Endothelial cell of umbilical vein (primary cell): ENCODE measurements around the gene ALDH7A1. TPM values are rescaled to one million over a fixed set of nuclear protein-coding genes. Genes with fewer than 3 reads are reported as not detected.

Experiments
- BruUV-seq: library from RNA; stranded (reverse); fragments of 400-500 nt; replicated peaks from 2 replicates; lab custom pipeline; 2021; lab: Mats Ljungman, UMichigan
- CTCF ChIA-PET: fragments of 300-600, 350-600 bp; sonication (Branson Sonifier 250); formaldehyde crosslinking; loops from one replicate; lab custom pipeline; 2021; ENCODE audit warnings: antibody characterized with exemption, inconsistent platforms; lab: Charles Lee
- POLR2A ChIA-PET: fragments of 300-600, 350-600 bp; sonication (Branson Sonifier 250); formaldehyde crosslinking; loops from one replicate; lab custom pipeline; 2021; ENCODE audit warnings: antibody characterized with exemption, inconsistent platforms; lab: Charles Lee
- DNase-seq: peaks from one replicate; pipeline ENCODE4 v3.0.0-alpha.2; 2011; ENCODE audit warnings: low read depth, low spot score
- FAIRE-seq: peaks from 2 replicates; lab custom pipeline; 2011; peaks lifted over from hg19 to GRCh38; lab: Jason Lieb, UNC
- H2AFZ ChIP-seq: 2 replicates; pipeline ENCODE4 v1.6.0; 2012; ENCODE audit warnings: low read depth, low read length, control low read depth, inconsistent platforms
- H3K27ac ChIP-seq: 2 replicates; pipeline ENCODE4 v1.5.1; 2011; ENCODE audit warnings: low read depth, mild to moderate bottlenecking, control low read depth, low read length, moderate library complexity; ENCODE audit not compliant: insufficient read depth
- H3K27me3 ChIP-seq, 2 experiments: 2 replicates each; pipeline versions ENCODE4 v1.6.0 to v1.6.1; 2011; ENCODE audit warnings: low read length in 2 of 2, mixed read lengths in 1 of 2; ENCODE audit not compliant: control insufficient read depth in 2 of 2, insufficient read depth in 2 of 2
- H3K36me3 ChIP-seq, 2 experiments: 2 replicates in 1 of 2; 3 replicates in 1 of 2; pipeline ENCODE4 v1.5.1; 2011; ENCODE audit warnings: low read length in 2 of 2, mild to moderate bottlenecking in 1 of 2, moderate library complexity in 1 of 2; ENCODE audit not compliant: control insufficient read depth in 2 of 2, insufficient read depth in 2 of 2; ENCODE audit errors: extremely low read depth in 1 of 2
- H3K4me1 ChIP-seq: 3 replicates; pipeline ENCODE4 v1.5.1; 2011; ENCODE audit warnings: mild to moderate bottlenecking, low read length; ENCODE audit not compliant: control insufficient read depth, insufficient read depth; ENCODE audit errors: extremely low read depth
- H3K4me2 ChIP-seq: 2 replicates; pipeline ENCODE4 v1.6.1; 2011; ENCODE audit warnings: low read length, control low read depth, mixed read lengths; ENCODE audit not compliant: insufficient read depth
- H3K4me3 ChIP-seq, 3 experiments: fragments of 200-600 bp in 1 of 3; sonication (generic), shearing (Covaris generic) in 1 of 3; replicated peaks in 1 of 3; 2 replicates each; pipeline ENCODE4 v1.5.1; 2011 to 2016; ENCODE audit warnings: control low read depth in 3 of 3, low read length in 3 of 3, mild to moderate bottlenecking in 2 of 3, inconsistent platforms in 1 of 3, low read depth in 1 of 3, moderate library complexity in 1 of 3; ENCODE audit not compliant: insufficient read depth in 1 of 3
- H3K79me2 ChIP-seq: 2 replicates; pipeline ENCODE4 v1.6.0; 2012; ENCODE audit warnings: low read length, inconsistent platforms; ENCODE audit not compliant: control insufficient read depth, insufficient read depth
- H3K9ac ChIP-seq: replicated peaks from 2 replicates; pipeline ENCODE3; 2011; ENCODE audit warnings: low read length, control low read depth; ENCODE audit not compliant: insufficient read depth; ENCODE audit errors: extremely low read depth
- H3K9me1 ChIP-seq: replicated peaks from 3 replicates; pipeline ENCODE4 v1.6.0; 2011; ENCODE audit warnings: mild to moderate bottlenecking, low read length; ENCODE audit not compliant: control insufficient read depth, insufficient read depth; ENCODE audit errors: extremely low read depth
- H3K9me3 ChIP-seq: replicated peaks from 2 replicates; pipeline ENCODE4 v1.5.1; 2012; ENCODE audit warnings: low read length, inconsistent platforms; ENCODE audit not compliant: control insufficient read depth, insufficient read depth
- H4K20me1 ChIP-seq: replicated peaks from 2 replicates; pipeline ENCODE3; 2011; ENCODE audit warnings: mild to moderate bottlenecking, low read length; ENCODE audit not compliant: control insufficient read depth, insufficient read depth; ENCODE audit errors: extremely low read depth
- EZH2 ChIP-seq: IDR thresholded peaks from 2 replicates; pipeline ENCODE4 v1.6.1; 2012; ENCODE audit warnings: borderline replicate concordance, low read depth, mild to moderate bottlenecking, moderate library complexity, low read length, inconsistent platforms; ENCODE audit not compliant: severe bottlenecking
- FOS ChIP-seq: IDR thresholded peaks from 2 replicates; pipeline ENCODE4 v1.6.1; 2011; ENCODE audit warnings: mild to moderate bottlenecking, low read length, moderate library complexity, borderline replicate concordance; ENCODE audit not compliant: insufficient read depth
- GATA2 ChIP-seq: IDR thresholded peaks from 2 replicates; pipeline ENCODE4 v1.7.0; 2011; ENCODE audit warnings: low read depth, mild to moderate bottlenecking, moderate library complexity, mixed read lengths, low read length; ENCODE audit not compliant: insufficient read length, insufficient read depth
- JUN ChIP-seq: IDR thresholded peaks from 2 replicates; pipeline ENCODE4 v1.6.1; 2011; ENCODE audit warnings: borderline replicate concordance, low read depth; ENCODE audit not compliant: insufficient read length, insufficient read depth
- MYC ChIP-seq: IDR thresholded peaks from one replicate; pipeline ENCODE4 v1.6.1; 2011; ENCODE audit warnings: mild to moderate bottlenecking, low read depth, low read length
- POLR2A ChIP-seq: IDR thresholded peaks from 2 replicates; pipeline ENCODE4 v1.6.1; 2012; ENCODE audit warnings: low read depth, mild to moderate bottlenecking, control low read depth, low read length
- POLR2AphosphoS5 ChIP-seq: IDR thresholded peaks from 2 replicates; pipeline ENCODE4 v1.6.1; 2012; ENCODE audit warnings: low read depth, mild to moderate bottlenecking, control low read depth, low read length, moderate library complexity; ENCODE audit not compliant: insufficient read depth
- dilution Hi-C: fragments of 300-500 bp; cut with MboI; formaldehyde crosslinking; loops from one replicate; pipeline ENCODE4 v1.15.0; 2019; ENCODE audit warnings: low sequenced_read_pairs; ENCODE audit not compliant: extremely low pct_ligation_motif_present
- intact Hi-C: fragments of 100-400 bp; cut with micrococcal nuclease; formaldehyde crosslinking; loops from one replicate; pipeline ENCODE4 v1.10.0; 2022
- polyA plus RNA-seq, 4 experiments: library from polyadenylated mRNA; depleted of rRNA in 3 of 4; stranded (reverse) in 3 of 4; unstranded in 1 of 4; fragments of >200 nt; gene quantifications; 2 replicates each; pipeline versions ENCODE4 v1.2.1 to v1.2.3, GENCODE V29; 2011 to 2012; ENCODE audit warnings: missing spikeins in 1 of 4
- total RNA-seq: library from RNA; stranded (reverse); gene quantifications from 2 replicates; pipeline ENCODE4 v1.2.3, GENCODE V29; 2021
- TF ChIP-seq, protein P1 (sequence below): IDR thresholded peaks from 2 replicates; pipeline ENCODE4 v1.6.1; 2011; ENCODE audit not compliant: insufficient read depth, insufficient read length
- TF ChIP-seq, protein P2 (sequence below), 2 donors: IDR thresholded peaks; 1 replicate in 1 of 2; 2 replicates in 1 of 2; pipeline ENCODE4 v1.5.1; 2011; ENCODE audit warnings: low read length in 2 of 2, mild to moderate bottlenecking in 2 of 2, moderate library complexity in 2 of 2, control low read depth in 1 of 2, inconsistent platforms in 1 of 2, low read depth in 1 of 2; ENCODE audit not compliant: insufficient read depth in 1 of 2; ENCODE audit errors: extremely low read depth in 1 of 2

The ALDH7A1 gene
- total and polyA plus RNA-seq, 2 donors (not counting 3 experiments of a cell fraction or from before 2014, with no cell fraction given), result 43.6 to 103 TPM

- BruUV-seq, result no TSS peak
- intact Hi-C loops (no loop called here), dilution Hi-C loops (loop anchor here (25.0 kb wide), 1 partner anchor 203 kb away; no protein-coding TSS in a partner anchor)
- Histone ChIP-seq H3K4me2 (no peak overlapping the region), H3K4me1 (no peaks in the 10 kb centered on the region), H3K9me3 (no peaks in the 10 kb centered on the region), H3K27me3 (no peaks in the 10 kb centered on the region), H4K20me1 (no peaks in the 10 kb centered on the region), H3K36me3 (peaks cover 0 to 4% of the 10 kb centered on the region in 2 experiments), H3K4me3 (no peak overlapping the region), H3K79me2 (no peaks in the 10 kb centered on the region), H3K9me1 (no peaks in the 10 kb centered on the region), H3K9ac (no peak overlapping the region), H2AFZ (no peak overlapping the region), H3K27ac (no peak overlapping the region)
- ChIA-PET CTCF (interaction anchor here (0.8 to 7.6 kb wide), 12 partner anchors 10 to 203 kb away, joined by 3 to 128 read pairs (median 6); partner anchors contain the start of gene ALDH7A1), POLR2A (no interaction called here)
- DNase-seq (no peak), FAIRE-seq (no peak)
- TF ChIP-seq POLR2AphosphoS5 (no peak), POLR2A (no peak), JUN (no peak), GATA2 (no peak), EZH2 (no peak), MYC (no peak), FOS (no peak)
- TF ChIP-seq, protein P1, sequence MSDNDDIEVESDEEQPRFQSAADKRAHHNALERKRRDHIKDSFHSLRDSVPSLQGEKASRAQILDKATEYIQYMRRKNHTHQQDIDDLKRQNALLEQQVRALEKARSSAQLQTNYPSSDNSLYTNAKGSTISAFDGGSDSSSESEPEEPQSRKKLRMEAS, result no peak
- TF ChIP-seq, protein P2, sequence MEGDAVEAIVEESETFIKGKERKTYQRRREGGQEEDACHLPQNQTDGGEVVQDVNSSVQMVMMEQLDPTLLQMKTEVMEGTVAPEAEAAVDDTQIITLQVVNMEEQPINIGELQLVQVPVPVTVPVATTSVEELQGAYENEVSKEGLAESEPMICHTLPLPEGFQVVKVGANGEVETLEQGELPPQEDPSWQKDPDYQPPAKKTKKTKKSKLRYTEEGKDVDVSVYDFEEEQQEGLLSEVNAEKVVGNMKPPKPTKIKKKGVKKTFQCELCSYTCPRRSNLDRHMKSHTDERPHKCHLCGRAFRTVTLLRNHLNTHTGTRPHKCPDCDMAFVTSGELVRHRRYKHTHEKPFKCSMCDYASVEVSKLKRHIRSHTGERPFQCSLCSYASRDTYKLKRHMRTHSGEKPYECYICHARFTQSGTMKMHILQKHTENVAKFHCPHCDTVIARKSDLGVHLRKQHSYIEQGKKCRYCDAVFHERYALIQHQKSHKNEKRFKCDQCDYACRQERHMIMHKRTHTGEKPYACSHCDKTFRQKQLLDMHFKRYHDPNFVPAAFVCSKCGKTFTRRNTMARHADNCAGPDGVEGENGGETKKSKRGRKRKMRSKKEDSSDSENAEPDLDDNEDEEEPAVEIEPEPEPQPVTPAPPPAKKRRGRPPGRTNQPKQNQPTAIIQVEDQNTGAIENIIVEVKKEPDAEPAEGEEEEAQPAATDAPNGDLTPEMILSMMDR (IDR thresholded peaks at IDR 0.05; ENCODE audit: extremely low read depth in 1 of 2, insufficient read depth in 1 of 2, low read depth in 1 of 2, low read length in 2 of 2), result no peak
Observed at GRCh38 chr5:126540631-126541030, 54.4 kb downstream of the ALDH7A1 start.
